Esophagus muscularis mucosa (tissue), 4 donors: ENCODE results near the gene ZC2HC1B.
A peak's percentile ranks its signal among the peaks of the same experiment; 100 is the strongest.

Source experiments
- CTCF ChIP-seq, 3 experiments: fragments of 200-600 bp in 2 of 3; fragments of 450-650 bp in 1 of 3; sonication (generic) in 2 of 3; IDR thresholded peaks; one replicate each; pipeline ENCODE4 v1.5.1; 2017 to 2019; ENCODE audit warnings: antibody characterized with exemption in 3 of 3, mild to moderate bottlenecking in 2 of 3, moderate library complexity in 1 of 3
- EP300 ChIP-seq: sonication (generic); formaldehyde crosslinking; IDR thresholded peaks from one replicate; pipeline ENCODE4 v1.6.1; 2017; ENCODE audit warnings: antibody characterized with exemption
- POLR2A ChIP-seq: fragments of 450-650 bp; IDR thresholded peaks from one replicate; pipeline ENCODE4 v1.6.1; 2017; ENCODE audit warnings: antibody characterized with exemption, moderate library complexity, mild to moderate bottlenecking, low read depth
- POLR2AphosphoS5 ChIP-seq, 2 donors: sonication (generic); formaldehyde crosslinking; IDR thresholded peaks; one replicate each; pipeline ENCODE4 v1.6.1; 2017; ENCODE audit warnings: antibody characterized with exemption in 2 of 2

- TF ChIP-seq CTCF (IDR thresholded peaks at IDR 0.05) (peak; percentile 38 to 51 (median 46)), EP300 (no peak), POLR2AphosphoS5 (IDR thresholded peaks at IDR 0.05) (no peak), POLR2A (no peak)
Measured at GRCh38 chr6:143940011-143940597, 75.8 kb downstream of the ZC2HC1B start.
